Peyer's patch (tissue), 4 donors: ENCODE measurements around the gene GAK. TPM values are rescaled to one million over a fixed set of nuclear protein-coding genes. Genes with fewer than 3 reads are reported as not detected.

Experiments
- DNase-seq, 3 donors: peaks; one replicate each; pipeline ENCODE4 v3.0.0-alpha.2; 2017 to 2019
- H3K27ac ChIP-seq, 4 donors: fragments of 200-600 bp; sonication (generic); one replicate each; pipeline ENCODE4 v1.5.1; 2016 to 2019
- H3K27me3 ChIP-seq, 2 donors: fragments of 200-600 bp; sonication (generic); one replicate each; pipeline ENCODE4 v1.5.1; 2019
- H3K36me3 ChIP-seq, 3 donors: fragments of 200-600 bp; sonication (generic); one replicate each; pipeline ENCODE4 v1.5.1; 2016 to 2019
- H3K4me1 ChIP-seq, 4 donors: fragments of 200-600 bp; sonication (generic); one replicate each; pipeline ENCODE4 v1.5.1; 2016 to 2019
- H3K4me3 ChIP-seq, 4 donors: fragments of 200-600 bp; sonication (generic); 1 replicate in 3 of 4; 2 replicates in 1 of 4; pipeline ENCODE4 v1.5.1; 2016 to 2019; ENCODE audit warnings: mild to moderate bottlenecking in 1 of 4
- H3K9me3 ChIP-seq, 4 donors: fragments of 200-600 bp; sonication (generic); one replicate each; pipeline ENCODE4 v1.5.1; 2016 to 2019; ENCODE audit warnings: mild to moderate bottlenecking in 1 of 4
- POLR2A ChIP-seq, 2 donors: fragments of 450-650 bp; IDR thresholded peaks; one replicate each; pipeline ENCODE4 v1.5.1; 2017; ENCODE audit warnings: antibody characterized with exemption in 2 of 2, mild to moderate bottlenecking in 2 of 2, moderate library complexity in 2 of 2
- total RNA-seq, 4 donors: library from RNA; depleted of rRNA; stranded (reverse); fragments of >200 nt; gene quantifications; one replicate each; pipeline ENCODE4 v1.1.0, GENCODE V29; 2016
- TF ChIP-seq, protein P1 (sequence below), 6 experiments: fragments of 450-650 bp in 4 of 6; fragments of 200-600 bp in 2 of 6; sonication (generic) in 1 of 6; IDR thresholded peaks; one replicate each; pipeline ENCODE4 v1.5.1; 2017 to 2019; ENCODE audit warnings: antibody characterized with exemption in 6 of 6, mild to moderate bottlenecking in 3 of 6, moderate library complexity in 1 of 6

GAK gene
- total RNA-seq, 4 donors from 2014 or later: 248 to 362 (median 351) TPM

DNA sequence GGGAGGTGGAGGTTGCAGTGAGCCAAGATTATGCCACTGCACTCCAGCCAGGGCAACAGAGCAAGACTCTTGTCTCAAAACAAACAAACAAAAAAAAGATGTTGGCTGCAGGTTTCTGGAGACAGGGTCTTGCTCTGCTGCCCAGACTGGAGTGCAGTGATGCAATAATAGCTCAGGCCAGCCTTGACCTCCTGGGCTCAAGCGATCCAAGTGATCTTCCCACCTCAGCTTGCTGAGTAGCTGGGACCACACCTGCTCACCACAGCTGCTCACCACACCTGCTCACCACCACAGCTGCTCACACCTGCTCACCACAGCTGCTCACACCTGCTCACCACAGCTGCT lies 76.3 kb downstream of the GAK start:
- peaks cover 0 to 80% (median 0%) of the 10 kb centered on the region in 3 donors for H3K36me3 ChIP-seq

DNA sequence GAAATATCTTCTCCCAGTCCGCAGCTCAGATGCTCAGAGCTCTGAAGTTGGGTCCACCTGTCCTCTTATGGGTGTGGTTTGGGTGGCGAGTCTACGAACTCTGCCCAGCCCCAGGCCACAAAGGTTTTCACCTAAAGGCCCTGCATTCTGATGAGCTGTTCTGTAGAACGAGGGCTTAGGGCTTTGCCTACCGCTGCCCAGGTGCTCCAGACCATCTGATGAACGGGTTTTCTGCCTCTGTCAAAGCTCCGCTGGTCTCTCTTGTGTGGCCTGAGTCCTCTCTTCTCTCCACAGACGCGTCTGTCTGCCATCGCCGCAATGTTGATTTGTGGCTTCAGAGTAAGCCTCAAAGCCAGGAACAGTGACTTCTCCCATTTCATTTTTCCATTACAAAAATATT lies 77.8 kb downstream of the GAK start:
- H3K27ac ChIP-seq: no peak overlapping the region
- H3K4me1 ChIP-seq: no peaks in the 10 kb centered on the region
- peaks cover 0 to 80% (median 0%) of the 10 kb centered on the region in 3 donors for H3K36me3 ChIP-seq
- H3K4me3 ChIP-seq: no peak overlapping the region
- DNase-seq: no peak
- TF ChIP-seq, protein P1, sequence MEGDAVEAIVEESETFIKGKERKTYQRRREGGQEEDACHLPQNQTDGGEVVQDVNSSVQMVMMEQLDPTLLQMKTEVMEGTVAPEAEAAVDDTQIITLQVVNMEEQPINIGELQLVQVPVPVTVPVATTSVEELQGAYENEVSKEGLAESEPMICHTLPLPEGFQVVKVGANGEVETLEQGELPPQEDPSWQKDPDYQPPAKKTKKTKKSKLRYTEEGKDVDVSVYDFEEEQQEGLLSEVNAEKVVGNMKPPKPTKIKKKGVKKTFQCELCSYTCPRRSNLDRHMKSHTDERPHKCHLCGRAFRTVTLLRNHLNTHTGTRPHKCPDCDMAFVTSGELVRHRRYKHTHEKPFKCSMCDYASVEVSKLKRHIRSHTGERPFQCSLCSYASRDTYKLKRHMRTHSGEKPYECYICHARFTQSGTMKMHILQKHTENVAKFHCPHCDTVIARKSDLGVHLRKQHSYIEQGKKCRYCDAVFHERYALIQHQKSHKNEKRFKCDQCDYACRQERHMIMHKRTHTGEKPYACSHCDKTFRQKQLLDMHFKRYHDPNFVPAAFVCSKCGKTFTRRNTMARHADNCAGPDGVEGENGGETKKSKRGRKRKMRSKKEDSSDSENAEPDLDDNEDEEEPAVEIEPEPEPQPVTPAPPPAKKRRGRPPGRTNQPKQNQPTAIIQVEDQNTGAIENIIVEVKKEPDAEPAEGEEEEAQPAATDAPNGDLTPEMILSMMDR (IDR thresholded peaks at IDR 0.05): no peak
- no peak for TF ChIP-seq POLR2A (IDR thresholded peaks at IDR 0.05)
- no peaks in the 10 kb centered on the region for H3K9me3 ChIP-seq
- H3K27me3 ChIP-seq: no peaks in the 10 kb centered on the region

More for the DNA sequence above, 76.3 kb downstream of the GAK start:
- H3K4me3 ChIP-seq: no peak overlapping the region
- H3K4me1 ChIP-seq: no peaks in the 10 kb centered on the region
- H3K27ac ChIP-seq: no peak overlapping the region
- no peaks in the 10 kb centered on the region for H3K27me3 ChIP-seq
- no peaks in the 10 kb centered on the region for H3K9me3 ChIP-seq
- TF ChIP-seq, protein P1 (IDR thresholded peaks at IDR 0.05): no peak
- no peak for TF ChIP-seq POLR2A (IDR thresholded peaks at IDR 0.05)
- no peak for DNase-seq

DNA sequence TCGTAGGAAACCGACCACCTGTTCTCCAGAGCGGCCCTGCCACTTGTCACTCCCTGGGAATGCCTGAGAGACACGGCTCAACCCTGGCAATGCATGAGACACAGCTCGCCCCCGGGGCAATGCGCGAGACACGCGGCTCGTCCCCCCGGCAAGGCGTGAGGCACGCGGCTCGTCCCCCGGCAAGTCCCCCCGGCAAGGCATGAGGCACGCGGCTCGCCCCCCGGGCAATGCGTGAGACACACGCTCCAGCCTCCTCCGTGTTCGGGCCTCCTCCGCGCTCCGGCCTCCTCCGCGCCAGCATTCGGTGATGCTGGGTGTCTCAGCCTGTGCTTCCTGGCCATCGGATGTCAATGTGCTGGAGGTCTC lies 78.7 kb downstream of the GAK start:
- H3K4me1 ChIP-seq: no peaks in the 10 kb centered on the region
- peaks cover 0 to 80% (median 0%) of the 10 kb centered on the region in 3 donors for H3K36me3 ChIP-seq
- DNase-seq: no peak
- TF ChIP-seq, protein P1 (IDR thresholded peaks at IDR 0.05): no peak
- TF ChIP-seq POLR2A (IDR thresholded peaks at IDR 0.05): no peak
- no peak overlapping the region for H3K27ac ChIP-seq
- no peaks in the 10 kb centered on the region for H3K27me3 ChIP-seq
- no peak overlapping the region for H3K4me3 ChIP-seq
- H3K9me3 ChIP-seq: no peaks in the 10 kb centered on the region

DNA sequence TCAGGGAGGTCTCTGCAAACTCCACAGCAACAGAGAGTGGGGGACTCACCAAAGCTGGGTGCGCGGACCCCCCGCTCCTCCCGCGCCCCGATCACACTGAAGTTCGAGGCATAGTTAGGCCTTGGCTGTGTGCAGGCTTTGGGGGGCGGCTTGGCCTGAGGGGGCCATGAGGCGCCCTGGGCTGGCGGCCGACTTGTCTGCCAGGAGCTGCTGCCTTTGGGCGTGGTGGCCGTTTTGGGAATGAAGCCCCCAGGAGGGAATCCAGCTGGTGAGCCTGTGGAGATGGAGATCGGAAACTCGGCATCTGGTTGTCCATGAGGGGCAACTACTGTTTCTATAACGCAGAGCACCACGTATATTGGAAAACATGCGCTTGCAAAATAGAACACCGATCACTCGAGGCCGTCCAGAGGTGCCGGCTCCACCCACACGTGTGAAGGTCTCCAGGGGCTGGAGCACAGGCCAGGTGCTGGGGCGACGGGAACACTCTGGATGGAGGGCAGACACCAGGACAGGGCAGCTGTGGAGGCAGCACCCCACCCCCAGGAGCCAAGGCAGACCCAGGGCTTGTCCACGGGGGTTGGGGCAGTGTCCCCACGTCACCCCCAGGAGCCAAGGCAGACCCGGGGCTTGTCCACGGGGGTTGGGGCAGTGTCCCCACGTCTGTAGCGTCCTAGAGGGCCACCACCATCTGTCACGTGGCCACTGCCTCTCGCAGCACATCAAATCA lies 80.2 kb downstream of the GAK start:
- no peak for DNase-seq
- H3K4me3 ChIP-seq: no peak overlapping the region
- TF ChIP-seq, protein P1 (IDR thresholded peaks at IDR 0.05): no peak
- no peak for TF ChIP-seq POLR2A (IDR thresholded peaks at IDR 0.05)
- H3K4me1 ChIP-seq: no peaks in the 10 kb centered on the region
- no peaks in the 10 kb centered on the region for H3K27me3 ChIP-seq
- no peak overlapping the region for H3K27ac ChIP-seq
- peaks cover 0 to 74% (median 0%) of the 10 kb centered on the region in 3 donors for H3K36me3 ChIP-seq
- H3K9me3 ChIP-seq: no peaks in the 10 kb centered on the region

DNA sequence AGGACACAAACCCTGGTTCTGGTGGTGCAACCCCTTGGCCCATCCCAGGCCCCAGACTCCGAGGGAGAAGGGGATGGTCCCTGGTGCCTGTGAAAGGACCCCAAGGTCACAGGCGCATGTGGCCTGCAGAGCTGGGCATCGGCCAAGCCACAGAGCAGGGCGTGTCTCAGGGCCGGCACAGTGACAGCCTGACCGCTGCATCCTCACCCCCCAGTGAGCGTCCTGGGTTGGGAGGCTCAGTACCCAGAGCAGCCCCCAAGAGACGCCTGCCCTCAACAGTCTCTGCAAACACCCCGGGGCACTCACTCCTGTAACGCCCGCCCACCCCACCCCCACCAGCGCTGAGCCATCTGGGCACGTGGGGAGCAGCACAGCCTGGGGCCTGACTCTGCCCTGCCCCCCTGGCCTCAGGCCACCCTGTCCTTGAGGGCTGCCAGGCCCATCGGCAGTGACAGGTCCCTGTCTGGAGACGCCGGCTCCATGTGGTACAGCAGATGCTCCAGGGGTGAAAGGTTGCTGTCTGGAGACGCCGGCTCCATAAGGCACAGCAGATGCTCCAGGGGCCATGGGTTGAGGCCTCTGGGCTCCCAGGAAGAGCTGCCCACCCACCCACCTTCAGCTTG lies 81.7 kb downstream of the GAK start:
- Histone ChIP-seq H3K27ac (no peak overlapping the region), H3K9me3 (no peaks in the 10 kb centered on the region), H3K4me3 (no peak overlapping the region), H3K4me1 (no peaks in the 10 kb centered on the region), H3K36me3 (peaks cover 0 to 73% (median 0%) of the 10 kb centered on the region in 3 donors), H3K27me3 (no peaks in the 10 kb centered on the region)
- no peak for TF ChIP-seq POLR2A (IDR thresholded peaks at IDR 0.05)
- TF ChIP-seq, protein P1 (IDR thresholded peaks at IDR 0.05): no peak
- no peak for DNase-seq
